OCI-LY3 (cell line): ENCODE measurements around the gene TMEM132C.

ENCODE experiments used
- EZH2phosphoT487 ChIP-seq: fragments of 200-600 bp; shearing (Covaris generic); IDR thresholded peaks from 2 replicates; pipeline ENCODE4 v1.6.1; 2018; ENCODE audit warnings: antibody characterized with exemption, mixed run types, low read depth
- TF ChIP-seq, protein P1 (sequence below): fragments of 200-600, 300-600 bp; sonication (generic); IDR thresholded peaks from 2 replicates; pipeline ENCODE4 v1.5.1; 2014; ENCODE audit warnings: antibody characterized with exemption, low read length, low read depth

DNA sequence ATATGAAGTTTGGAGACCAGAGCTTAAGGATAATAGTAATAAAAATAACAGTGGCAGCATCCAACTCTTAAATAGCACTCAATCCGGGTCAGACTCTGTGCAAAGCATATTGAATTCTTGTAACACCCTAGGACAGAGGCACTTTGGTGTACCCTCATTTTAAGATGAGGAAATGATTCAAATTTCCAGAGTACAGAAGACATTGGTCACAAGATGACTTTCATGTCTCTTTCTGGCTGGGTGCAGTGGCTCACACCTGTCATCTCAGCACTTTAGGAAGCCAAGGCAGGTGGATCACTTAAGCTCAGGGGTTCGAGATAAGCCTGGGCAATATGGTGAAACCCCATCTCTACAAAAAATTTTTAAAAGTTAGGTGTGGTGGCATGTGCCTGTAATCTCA, 320.9 kb downstream of the TMEM132C start:
- TF ChIP-seq, protein P1, sequence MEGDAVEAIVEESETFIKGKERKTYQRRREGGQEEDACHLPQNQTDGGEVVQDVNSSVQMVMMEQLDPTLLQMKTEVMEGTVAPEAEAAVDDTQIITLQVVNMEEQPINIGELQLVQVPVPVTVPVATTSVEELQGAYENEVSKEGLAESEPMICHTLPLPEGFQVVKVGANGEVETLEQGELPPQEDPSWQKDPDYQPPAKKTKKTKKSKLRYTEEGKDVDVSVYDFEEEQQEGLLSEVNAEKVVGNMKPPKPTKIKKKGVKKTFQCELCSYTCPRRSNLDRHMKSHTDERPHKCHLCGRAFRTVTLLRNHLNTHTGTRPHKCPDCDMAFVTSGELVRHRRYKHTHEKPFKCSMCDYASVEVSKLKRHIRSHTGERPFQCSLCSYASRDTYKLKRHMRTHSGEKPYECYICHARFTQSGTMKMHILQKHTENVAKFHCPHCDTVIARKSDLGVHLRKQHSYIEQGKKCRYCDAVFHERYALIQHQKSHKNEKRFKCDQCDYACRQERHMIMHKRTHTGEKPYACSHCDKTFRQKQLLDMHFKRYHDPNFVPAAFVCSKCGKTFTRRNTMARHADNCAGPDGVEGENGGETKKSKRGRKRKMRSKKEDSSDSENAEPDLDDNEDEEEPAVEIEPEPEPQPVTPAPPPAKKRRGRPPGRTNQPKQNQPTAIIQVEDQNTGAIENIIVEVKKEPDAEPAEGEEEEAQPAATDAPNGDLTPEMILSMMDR: no peak
- TF ChIP-seq EZH2phosphoT487: no peak
